ENCODE results near the gene C5orf52.

Gene C5orf52

GRCh38 chr5:157670662-157671591 is at the start of gene C5orf52:
C5orf52 (plus strand) TSS chr5:157671533; CDS start chr5:157671615, 82 bp downstream.
- DNase-seq (ENCODE audit: low read depth), result no peak
- peak within 1 kb of the TSS; percentile 61 for H3K4me3 ChIP-seq (ENCODE audit: low read depth, low read length)

DNA sequence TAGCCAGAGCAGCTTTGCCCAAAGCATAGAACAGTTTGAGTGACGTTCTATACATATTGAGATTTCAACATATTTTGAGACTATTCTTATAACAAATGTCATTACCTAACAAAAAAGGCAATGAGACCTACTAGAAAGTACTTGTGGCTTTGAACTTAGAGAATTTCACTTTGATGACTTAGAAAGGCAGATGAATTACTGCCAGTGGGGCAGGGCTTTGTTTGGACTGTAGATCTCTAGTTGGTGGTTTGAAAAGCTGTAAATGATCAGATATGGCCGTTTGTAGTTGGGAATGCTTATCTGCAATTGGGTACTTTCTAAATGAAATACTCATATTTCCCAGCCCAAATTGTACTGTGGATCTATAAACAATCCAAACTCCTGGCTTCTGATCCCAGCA is 47.2 kb upstream of the C5orf52 start:
- no peak overlapping the region for H3K4me3 ChIP-seq (ENCODE audit: low read depth, low read length)

DNA sequence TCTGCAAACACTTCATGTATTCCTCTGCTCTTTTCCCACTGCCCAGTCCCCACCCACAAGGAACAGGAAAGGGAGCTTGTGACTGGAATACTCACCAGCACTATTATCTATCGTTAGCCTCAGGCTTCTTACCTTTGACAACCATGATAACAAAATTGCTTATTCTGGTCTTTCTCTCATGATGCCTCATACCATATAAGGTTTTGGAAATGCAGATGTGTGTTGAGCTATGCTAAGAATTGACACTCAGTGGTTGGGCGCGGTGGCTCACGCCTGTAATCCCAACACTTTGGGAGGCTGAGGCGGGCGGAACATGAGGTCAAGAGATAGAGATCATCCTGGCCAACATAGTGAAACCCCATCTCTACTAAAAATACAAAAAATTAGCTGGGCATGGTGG is 44.5 kb upstream of the C5orf52 start:
- no peak overlapping the region for H3K4me3 ChIP-seq (ENCODE audit: low read depth, low read length)
- no peak for DNase-seq (ENCODE audit: low read depth)

More for the DNA sequence above, 47.2 kb upstream of the C5orf52 start:
- no peak for DNase-seq (ENCODE audit: low read depth)

- DNase-seq (ENCODE audit: low read depth), result no peak
- no peak overlapping the region for H3K4me3 ChIP-seq (ENCODE audit: low read depth, low read length)
Measured at GRCh38 chr5:157630341-157630740, 41.0 kb upstream of the C5orf52 start.

DNA sequence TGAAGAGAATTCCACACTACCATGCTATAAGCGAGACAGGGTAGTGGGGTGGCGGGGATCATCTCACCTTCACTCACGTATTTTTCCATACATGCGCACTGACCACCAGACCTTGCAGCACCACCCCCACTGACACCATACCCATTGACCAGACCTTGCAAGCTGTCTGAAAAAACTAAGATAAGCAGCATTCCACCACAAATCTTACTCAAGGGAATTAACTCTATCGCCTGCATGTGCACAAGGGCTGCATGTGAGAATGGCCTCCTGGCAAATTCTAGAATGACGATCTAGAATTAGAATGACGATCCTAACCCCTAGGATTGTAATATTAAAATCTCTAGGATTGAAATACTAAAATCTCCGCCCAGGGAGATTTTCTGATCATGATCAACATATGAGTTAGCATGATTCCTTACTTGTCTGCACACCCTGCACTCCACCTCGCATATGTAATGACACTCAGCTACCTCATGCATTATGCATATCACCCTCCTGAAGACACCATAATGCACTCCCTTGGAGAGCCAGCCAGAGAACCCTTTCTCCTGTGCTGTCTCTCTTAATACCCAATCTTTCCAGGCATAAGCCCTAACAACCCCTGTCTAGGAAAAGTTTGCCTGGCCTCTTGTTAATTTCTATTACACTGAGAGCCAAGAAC is 30.8 kb upstream of the C5orf52 start:
- H3K4me3 ChIP-seq (ENCODE audit: low read depth, low read length), result no peak overlapping the region
- DNase-seq (ENCODE audit: low read depth), result no peak

DNA sequence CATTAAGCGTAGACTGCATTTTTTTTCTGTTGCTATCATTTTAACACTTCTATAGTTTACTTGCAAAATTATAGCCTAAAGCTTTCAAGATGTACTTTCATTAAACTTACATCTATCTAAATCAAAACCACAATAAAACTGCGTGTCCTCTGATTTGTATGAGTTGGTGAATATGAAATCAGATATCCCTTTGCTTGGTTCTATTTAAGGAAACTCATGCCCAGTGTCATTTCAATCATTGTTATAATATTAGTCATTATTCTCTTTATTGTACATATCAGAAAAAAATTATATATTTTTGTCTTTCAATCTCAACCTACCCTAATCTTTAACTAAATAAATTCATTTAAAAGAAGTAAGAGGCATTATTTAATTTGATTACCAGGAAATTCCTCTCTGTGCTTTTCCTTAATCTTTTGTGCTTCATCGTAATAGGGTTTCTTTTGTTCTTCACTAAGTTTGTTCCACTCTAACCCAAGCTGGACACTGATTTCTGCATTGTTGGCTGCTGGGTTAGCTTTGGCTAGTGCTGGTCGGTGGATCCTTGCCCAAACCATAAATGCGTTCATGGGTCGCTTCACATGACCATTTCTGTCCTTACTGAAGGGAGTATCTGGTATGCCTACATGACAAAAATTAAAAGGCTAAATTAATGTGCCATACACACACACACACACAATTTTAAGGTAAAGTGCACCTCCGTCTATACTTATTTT is 22.9 kb upstream of the C5orf52 start:
- H3K4me3 ChIP-seq (ENCODE audit: low read depth, low read length), result no peak overlapping the region
- DNase-seq (ENCODE audit: low read depth), result no peak

- no peak for DNase-seq (ENCODE audit: low read depth)
- H3K4me3 ChIP-seq (ENCODE audit: low read depth, low read length), result no peak overlapping the region
Measured at GRCh38 chr5:157649101-157649500, 22.2 kb upstream of the C5orf52 start.

- no peak overlapping the region for H3K4me3 ChIP-seq (ENCODE audit: low read depth, low read length)
- no peak for DNase-seq (ENCODE audit: low read depth)
Measured at GRCh38 chr5:157650991-157651611, 20.2 kb upstream of the C5orf52 start.

DNA sequence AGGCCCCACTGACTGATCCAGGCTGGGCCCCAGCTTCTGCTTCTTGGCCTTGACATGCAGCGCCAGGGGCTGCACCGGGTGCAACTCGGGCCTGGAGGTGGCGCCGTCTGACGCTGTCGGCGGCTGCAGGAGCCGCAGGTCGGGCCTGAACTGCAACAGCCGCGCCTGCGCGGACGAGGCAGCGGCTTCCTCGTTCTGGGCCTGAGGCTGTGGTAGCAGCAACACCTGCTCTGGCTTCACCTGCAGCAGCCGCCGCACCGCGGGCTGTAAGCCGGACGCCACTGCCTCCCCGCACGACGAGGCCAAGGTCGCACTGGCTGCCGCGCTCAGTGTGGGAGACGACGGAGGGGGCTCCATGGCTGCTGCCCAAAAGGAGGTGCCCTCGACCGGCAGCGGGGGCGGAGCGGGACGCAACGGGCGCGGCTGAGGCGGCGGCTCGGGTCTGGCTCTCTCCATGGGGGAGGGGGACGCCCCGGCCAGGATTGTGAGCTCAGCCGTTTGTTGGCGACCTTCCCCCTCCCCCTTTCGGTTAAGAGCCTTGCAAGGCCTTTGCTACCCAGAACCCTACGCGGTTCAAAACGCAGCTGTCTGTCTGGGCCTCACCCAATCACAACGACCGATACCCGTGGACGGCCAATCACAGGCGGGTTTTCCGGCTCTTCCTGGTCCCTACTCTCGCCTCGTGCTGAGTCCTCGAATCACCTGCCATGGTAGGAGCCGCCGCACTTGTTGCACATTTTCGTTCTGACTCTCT is 19.5 kb upstream of the C5orf52 start:
- no peak for DNase-seq (ENCODE audit: low read depth)
- peak overlapping the region; percentile 32 for H3K4me3 ChIP-seq (ENCODE audit: low read depth, low read length)

DNA sequence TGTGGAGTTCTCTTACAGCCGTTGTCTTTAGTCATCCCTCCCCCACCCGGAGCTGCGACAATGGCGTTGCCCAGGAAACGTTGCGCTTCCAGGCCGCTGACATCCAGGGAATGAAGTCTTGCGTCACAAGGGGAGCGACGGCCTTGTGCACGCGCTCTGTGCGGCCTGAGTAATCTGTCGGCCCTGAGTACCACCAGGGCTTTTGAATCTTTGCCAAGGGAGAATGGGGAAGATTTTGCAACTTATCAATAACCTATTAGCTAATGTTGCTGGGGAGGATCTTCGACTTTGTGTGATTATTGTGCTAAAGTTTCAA is 19.0 kb upstream of the C5orf52 start, which contains the start of gene SOX30:
SOX30 (minus strand) TSS at position 62 of the 316 bp plus-strand sequence. CDS start 360 bp downstream, outside the sequence.
- peak within 1 kb of the TSS; percentile 32 for H3K4me3 ChIP-seq (ENCODE audit: low read depth, low read length)

GRCh38 chr5:157657516-157657915 is 13.8 kb upstream of the C5orf52 start:
- H3K4me3 ChIP-seq (ENCODE audit: low read depth, low read length), result no peak overlapping the region
- DNase-seq (ENCODE audit: low read depth), result no peak

More for the DNA sequence above, 19.0 kb upstream of the C5orf52 start, which contains the start of gene SOX30:
- DNase-seq (ENCODE audit: low read depth), result no peak

- no peak for DNase-seq (ENCODE audit: low read depth)
- H3K4me3 ChIP-seq (ENCODE audit: low read depth, low read length), result no peak overlapping the region
Measured at GRCh38 chr5:157658893-157659292, 12.4 kb upstream of the C5orf52 start.

DNA sequence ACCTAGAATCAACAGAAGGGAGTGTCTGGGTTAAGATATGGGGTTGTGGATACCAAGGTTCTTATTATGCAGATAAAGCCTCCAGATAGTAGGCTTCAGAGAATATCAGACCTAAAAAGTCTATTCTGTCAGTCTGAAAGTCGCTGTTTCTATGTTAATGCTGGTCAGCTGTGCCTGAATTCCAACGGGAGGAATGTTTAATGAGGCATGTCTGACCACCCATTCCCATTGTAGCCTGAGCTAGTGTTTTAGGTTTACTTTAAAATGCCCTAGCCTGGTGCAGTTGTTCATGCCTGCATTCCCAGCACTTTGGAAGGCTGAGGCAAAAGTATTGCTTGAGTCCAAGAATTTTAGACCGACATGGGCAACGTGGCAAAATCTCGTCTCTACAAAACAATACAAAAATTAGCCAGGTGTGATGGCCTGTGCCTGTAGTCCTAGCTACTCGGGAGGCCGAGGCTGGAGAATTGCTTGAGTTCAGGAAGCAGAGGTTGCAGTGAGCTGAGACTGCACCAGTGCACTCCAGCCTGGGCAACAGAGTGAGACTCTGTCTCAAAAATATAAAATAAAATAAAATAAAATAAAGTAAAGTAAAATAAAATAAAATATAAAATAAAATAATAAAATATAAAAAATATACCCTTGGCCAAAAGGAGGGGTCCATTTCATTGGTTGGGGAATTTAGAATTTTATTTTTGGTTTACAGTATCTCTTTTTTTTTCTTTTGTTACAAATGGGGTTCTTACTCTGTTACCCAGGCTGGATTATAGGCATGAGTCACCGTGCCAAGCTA is 11.3 kb upstream of the C5orf52 start:
- no peak for DNase-seq (ENCODE audit: low read depth)
- no peak overlapping the region for H3K4me3 ChIP-seq (ENCODE audit: low read depth, low read length)

DNA sequence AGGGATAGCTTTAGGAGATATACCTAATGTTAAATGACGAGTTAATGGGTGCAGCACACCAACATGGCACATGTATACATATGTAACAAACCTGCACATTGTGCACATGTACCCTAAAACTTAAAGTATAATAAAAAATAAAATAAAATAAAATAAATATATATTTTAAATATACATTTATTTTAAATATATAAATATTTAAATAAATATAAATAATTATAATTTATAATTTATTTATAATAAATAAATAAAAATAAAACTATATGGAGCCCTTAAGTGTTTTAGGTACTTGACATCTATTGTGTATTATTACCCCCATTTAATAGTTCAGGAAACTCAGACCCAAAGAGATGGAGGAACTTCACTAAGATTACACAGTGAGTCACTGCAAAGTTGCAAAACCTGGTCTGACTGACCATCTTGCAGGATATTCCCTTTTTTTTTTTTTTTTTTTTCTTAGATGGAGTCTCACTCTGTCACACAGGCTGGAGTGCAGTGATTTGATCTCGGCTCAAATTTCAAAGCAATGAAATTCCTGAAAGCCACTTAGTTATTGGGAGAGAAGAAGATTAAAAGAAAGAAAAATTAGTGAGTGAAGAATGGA is 5.8 kb upstream of the C5orf52 start:
- DNase-seq (ENCODE audit: low read depth), result peak; percentile 48

GRCh38 chr5:157668356-157668755 is 3.0 kb upstream of the C5orf52 start:
- DNase-seq (ENCODE audit: low read depth), result no peak
- H3K4me3 ChIP-seq (ENCODE audit: low read depth, low read length), result no peak overlapping the region

More for the DNA sequence above, 5.8 kb upstream of the C5orf52 start:
- no peak overlapping the region for H3K4me3 ChIP-seq (ENCODE audit: low read depth, low read length)

- no peak overlapping the region for H3K4me3 ChIP-seq (ENCODE audit: low read depth, low read length)
- no peak for DNase-seq (ENCODE audit: low read depth)
Measured at GRCh38 chr5:157669701-157670097, 1.6 kb upstream of the C5orf52 start.

DNA sequence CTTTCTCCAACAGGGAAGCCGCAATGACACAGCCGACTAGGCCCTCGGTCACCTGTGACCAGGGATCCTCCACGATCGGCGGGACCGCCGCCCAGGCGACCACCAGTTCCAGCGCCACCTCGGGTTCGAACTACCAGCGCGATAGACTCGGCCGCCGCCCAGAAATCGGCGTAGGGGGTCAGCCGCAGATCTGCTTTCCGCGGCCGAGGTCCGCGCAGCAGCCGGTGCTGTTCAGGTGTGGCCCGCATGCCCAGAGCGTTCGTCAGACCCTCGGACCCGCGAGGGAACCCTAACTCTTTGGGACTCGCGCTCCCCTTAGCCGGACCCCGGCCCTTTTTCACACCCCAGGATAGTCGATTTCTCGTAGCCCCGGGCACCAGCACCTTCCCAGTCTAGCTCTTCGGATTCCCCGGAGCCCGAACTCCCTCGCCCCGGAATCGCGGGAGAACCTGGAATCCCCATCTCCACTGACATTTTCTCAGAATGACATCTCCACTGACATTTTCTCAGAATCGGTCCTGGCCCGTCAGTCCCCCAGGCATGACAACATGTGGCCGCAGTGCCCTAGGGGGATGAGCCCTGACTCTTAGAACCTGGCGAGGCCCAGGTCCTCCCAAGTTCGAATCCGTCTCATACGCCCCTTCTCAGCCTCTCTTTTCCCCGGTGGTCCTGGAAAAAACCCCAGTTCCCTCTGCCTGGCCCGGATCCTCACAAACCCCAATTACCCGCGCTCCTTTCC is 428 bp downstream of the C5orf52 start:
- H3K4me3 ChIP-seq (ENCODE audit: low read depth, low read length), result peak overlapping the region; percentile 61

More for the DNA sequence above, 428 bp downstream of the C5orf52 start:
- no peak for DNase-seq (ENCODE audit: low read depth)

All from skeletal muscle cell (primary cell).